PC-3 (cell line): ENCODE results near the gene ALKAL2. TPM values are rescaled to one million over a fixed set of nuclear protein-coding genes. Genes with fewer than 3 reads are reported as not detected.

Experiments
- ATAC-seq: fragments of 200-7000 bp; cut with Tn5 transposase; 2 replicates; pipeline ENCODE4 v1.9.1; 2020; ENCODE audit warnings: mild to moderate bottlenecking, moderate library complexity
- BruUV-seq: library from RNA; stranded (reverse); fragments of 400-500 nt; replicated peaks from 2 replicates; lab custom pipeline; 2021; lab: Mats Ljungman, UMichigan
- CTCF ChIA-PET: fragments of 300-600 bp; sonication (Branson Sonifier 250); formaldehyde crosslinking; loops from one replicate; lab custom pipeline; 2022; ENCODE audit warnings: antibody characterized with exemption; lab: Charles Lee
- POLR2A ChIA-PET: fragments of 300-600 bp; sonication (Branson Sonifier 250); formaldehyde crosslinking; loops from one replicate; lab custom pipeline; 2022; ENCODE audit warnings: antibody characterized with exemption; ENCODE audit not compliant: unreplicated experiment; lab: Charles Lee
- DNase-seq: peaks from one replicate; pipeline ENCODE4 v3.0.0-alpha.2; 2015
- H2AFZ ChIP-seq: fragments of 300-600 bp; sonication (generic); 2 replicates; pipeline ENCODE4 v1.6.0; 2016; ENCODE audit warnings: antibody characterized with exemption, low read length
- H3F3A ChIP-seq: fragments of 300-600 bp; sonication (generic); one replicate; pipeline ENCODE4 v1.6.0; 2017; ENCODE audit warnings: antibody characterized with exemption, low read length, control low read depth, mild to moderate bottlenecking; ENCODE audit not compliant: unreplicated experiment
- H3K27ac ChIP-seq: fragments of 300-600 bp; sonication (generic); 2 replicates; pipeline ENCODE4 v1.5.1; 2016; ENCODE audit warnings: mild to moderate bottlenecking, low read length
- H3K27me3 ChIP-seq: fragments of 300-600 bp; sonication (generic); 2 replicates; pipeline ENCODE4 v1.6.1; 2016; ENCODE audit warnings: low read length, mixed read lengths
- H3K36me3 ChIP-seq: fragments of 300-600 bp; sonication (generic); 2 replicates; pipeline ENCODE4 v1.6.1; 2016; ENCODE audit warnings: low read depth, mixed run types, low read length, mixed read lengths
- H3K4me1 ChIP-seq: fragments of 300-600 bp; sonication (generic); 2 replicates; pipeline ENCODE4 v1.5.1; 2016; ENCODE audit warnings: low read length; ENCODE audit not compliant: insufficient read depth
- H3K4me2 ChIP-seq: fragments of 300-600 bp; sonication (generic); 2 replicates; pipeline ENCODE4 v1.6.0; 2016; ENCODE audit warnings: low read length
- H3K4me3 ChIP-seq: fragments of 300-600 bp; sonication (generic); 2 replicates; pipeline ENCODE4 v1.5.1; 2016; ENCODE audit warnings: mild to moderate bottlenecking, low read length, mixed read lengths
- H3K79me2 ChIP-seq: fragments of 300-600 bp; sonication (generic); 2 replicates; pipeline ENCODE4 v1.6.1; 2017; ENCODE audit warnings: low read length, mixed read lengths
- H3K9ac ChIP-seq: fragments of 300-600 bp; sonication (generic); 2 replicates; pipeline ENCODE4 v1.6.0; 2016; ENCODE audit warnings: mild to moderate bottlenecking, low read length
- H3K9me2 ChIP-seq: fragments of 300-600 bp; sonication (generic); replicated peaks from 2 replicates; pipeline ENCODE4 v1.6.1; 2016; ENCODE audit warnings: mixed run types, low read length, mixed read lengths
- H3K9me3 ChIP-seq: fragments of 300-600 bp; sonication (generic); 2 replicates; pipeline ENCODE4 v1.6.1; 2016; ENCODE audit warnings: low read length, mixed read lengths
- H4K20me1 ChIP-seq: fragments of 300-600 bp; sonication (generic); 2 replicates; pipeline ENCODE4 v1.6.1; 2016; ENCODE audit warnings: low read length, mixed read lengths
- EZH2 ChIP-seq: fragments of 300-600 bp; sonication (generic); IDR thresholded peaks from one replicate; pipeline ENCODE4 v1.6.1; 2017; ENCODE audit warnings: antibody characterized with exemption, mild to moderate bottlenecking, low read length; ENCODE audit not compliant: unreplicated experiment
- EZH2phosphoT487 ChIP-seq: fragments of 300-600 bp; sonication (generic); IDR thresholded peaks from 2 replicates; pipeline ENCODE4 v1.6.1; 2018; ENCODE audit warnings: mild to moderate bottlenecking, antibody characterized with exemption, low read length, borderline replicate concordance
- intact Hi-C: fragments of 100-400 bp; cut with micrococcal nuclease; formaldehyde crosslinking; loops from 2 replicates; pipeline ENCODE4 v1.9.0; 2023
- total RNA-seq: library from RNA; depleted of rRNA; stranded (reverse); fragments of >200 nt; gene quantifications from 2 replicates; pipeline ENCODE4 v1.2.3, GENCODE V29; 2014
- TF ChIP-seq, protein P1 (sequence below): fragments of 300-600 bp; sonication (generic); conservative IDR thresholded peaks from 2 replicates; pipeline ENCODE4 v1.5.1; 2017; ENCODE audit warnings: antibody characterized with exemption, low read depth, mild to moderate bottlenecking, low read length

ALKAL2 gene
- total RNA-seq, 1 experiment from 2014 or later: not detected

DNA sequence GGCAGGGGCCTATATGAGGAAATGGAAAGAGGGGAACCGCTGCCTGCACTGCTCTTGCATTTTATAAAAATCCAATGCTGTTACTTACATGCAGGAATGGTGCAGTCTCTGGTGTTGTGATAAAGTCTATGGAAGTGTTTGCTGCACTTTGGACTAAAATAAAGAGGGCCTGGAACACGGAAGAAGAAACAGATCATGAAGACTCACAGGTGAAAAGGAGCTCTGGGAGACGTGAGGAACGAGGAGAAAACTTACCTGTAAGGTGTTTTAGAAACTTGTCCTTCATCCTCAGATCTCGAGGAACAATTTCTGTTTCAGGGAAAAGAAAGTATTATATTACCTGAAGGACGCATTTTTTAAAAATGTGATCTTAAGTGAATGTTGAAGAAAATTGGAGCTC lies 1.9 kb downstream of the ALKAL2 start:
- no peaks in the 10 kb centered on the region for H3K9me3 ChIP-seq
- no peaks in the 10 kb centered on the region; the same call in 1 of the 2 replicates for H4K20me1 ChIP-seq
- no peaks in the 10 kb centered on the region for H3F3A ChIP-seq
- H2AFZ ChIP-seq: no peak overlapping the region
- no peak for ATAC-seq
- peaks cover 29% of the 10 kb centered on the region for H3K4me1 ChIP-seq
- H3K79me2 ChIP-seq: no peaks in the 10 kb centered on the region
- no peaks in the 10 kb centered on the region for H3K9me2 ChIP-seq
- intact Hi-C loops: no loop called here
- POLR2A ChIA-PET: no interaction called here
- H3K27ac ChIP-seq: no peak overlapping the region
- no peak overlapping the region for H3K4me2 ChIP-seq
- no peak for DNase-seq
- peaks cover 14% of the 10 kb centered on the region; the same call in 1 of the 2 replicates for H3K36me3 ChIP-seq
- peaks cover 13% of the 10 kb centered on the region for H3K27me3 ChIP-seq
- TF ChIP-seq EZH2 (no peak), EZH2phosphoT487 (no peak)
- TF ChIP-seq, protein P1, sequence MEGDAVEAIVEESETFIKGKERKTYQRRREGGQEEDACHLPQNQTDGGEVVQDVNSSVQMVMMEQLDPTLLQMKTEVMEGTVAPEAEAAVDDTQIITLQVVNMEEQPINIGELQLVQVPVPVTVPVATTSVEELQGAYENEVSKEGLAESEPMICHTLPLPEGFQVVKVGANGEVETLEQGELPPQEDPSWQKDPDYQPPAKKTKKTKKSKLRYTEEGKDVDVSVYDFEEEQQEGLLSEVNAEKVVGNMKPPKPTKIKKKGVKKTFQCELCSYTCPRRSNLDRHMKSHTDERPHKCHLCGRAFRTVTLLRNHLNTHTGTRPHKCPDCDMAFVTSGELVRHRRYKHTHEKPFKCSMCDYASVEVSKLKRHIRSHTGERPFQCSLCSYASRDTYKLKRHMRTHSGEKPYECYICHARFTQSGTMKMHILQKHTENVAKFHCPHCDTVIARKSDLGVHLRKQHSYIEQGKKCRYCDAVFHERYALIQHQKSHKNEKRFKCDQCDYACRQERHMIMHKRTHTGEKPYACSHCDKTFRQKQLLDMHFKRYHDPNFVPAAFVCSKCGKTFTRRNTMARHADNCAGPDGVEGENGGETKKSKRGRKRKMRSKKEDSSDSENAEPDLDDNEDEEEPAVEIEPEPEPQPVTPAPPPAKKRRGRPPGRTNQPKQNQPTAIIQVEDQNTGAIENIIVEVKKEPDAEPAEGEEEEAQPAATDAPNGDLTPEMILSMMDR: no peak
- BruUV-seq: no TSS peak
- H3K9ac ChIP-seq: no peak overlapping the region
- no peak overlapping the region for H3K4me3 ChIP-seq
- CTCF ChIA-PET: no interaction called here

DNA sequence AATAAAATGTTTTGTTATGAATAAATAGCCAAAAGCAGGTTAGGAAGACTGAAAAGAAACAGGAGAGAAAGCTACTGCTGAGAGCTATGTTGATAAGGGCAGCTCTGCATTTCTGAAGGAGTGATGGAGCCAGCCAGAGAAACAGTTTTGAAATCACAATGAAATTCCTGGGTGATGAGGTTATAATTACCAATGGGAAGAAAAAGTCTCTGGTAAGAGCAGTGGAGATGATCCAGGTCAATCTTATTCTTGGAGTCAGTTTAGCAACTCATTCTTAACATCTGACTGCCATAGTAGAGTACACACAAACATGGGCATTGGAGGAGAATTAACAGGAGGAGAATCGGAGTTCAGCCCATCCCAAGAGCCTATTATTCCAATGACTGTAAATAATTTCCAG lies 2.4 kb downstream of the ALKAL2 start:
- Histone ChIP-seq H3F3A (no peaks in the 10 kb centered on the region), H3K36me3 (peaks cover 19% of the 10 kb centered on the region), H3K79me2 (no peaks in the 10 kb centered on the region), H3K9ac (no peak overlapping the region), H3K9me2 (no peaks in the 10 kb centered on the region), H2AFZ (no peak overlapping the region), H3K9me3 (no peaks in the 10 kb centered on the region), H3K4me2 (no peak overlapping the region), H3K4me1 (peaks cover 29% of the 10 kb centered on the region), H3K27ac (no peak overlapping the region), H3K27me3 (peaks cover 13% of the 10 kb centered on the region), H3K4me3 (no peak overlapping the region), H4K20me1 (no peaks in the 10 kb centered on the region; the same call in 1 of the 2 replicates)
- ChIA-PET POLR2A (no interaction called here), CTCF (no interaction called here)
- ATAC-seq (no peak), DNase-seq (peak; percentile 25)
- TF ChIP-seq, protein P1: no peak
- TF ChIP-seq EZH2phosphoT487 (no peak), EZH2 (no peak)
- BruUV-seq: no TSS peak
- intact Hi-C loops: no loop called here

DNA sequence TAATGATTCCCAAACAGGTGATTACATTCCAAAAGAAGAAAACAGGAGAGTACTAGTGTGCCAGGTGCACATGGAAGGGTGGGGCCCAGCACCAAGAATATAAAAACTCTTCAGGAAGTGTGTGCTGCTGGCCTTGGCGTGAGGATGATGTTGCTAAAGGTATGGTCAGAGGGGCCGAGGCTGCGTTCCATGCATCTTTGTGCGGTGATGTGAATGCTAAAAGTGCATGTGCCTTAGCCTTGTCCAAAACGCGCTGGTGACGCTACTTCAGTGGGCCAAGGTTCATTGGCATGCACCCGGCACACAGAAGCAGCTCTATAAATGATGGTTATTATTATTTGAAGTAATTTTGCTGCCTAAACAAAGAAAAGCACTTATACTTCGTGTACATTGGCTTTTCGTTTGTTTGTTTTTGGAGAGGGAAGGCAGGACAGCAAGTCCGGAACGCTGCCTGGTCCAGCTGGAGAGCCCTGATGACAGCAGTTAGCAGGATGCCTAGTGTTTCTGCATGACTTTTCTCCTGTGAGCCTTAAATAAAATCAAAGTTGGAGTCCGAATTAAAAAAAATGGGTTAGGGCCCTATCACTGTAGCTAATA lies 2.9 kb downstream of the ALKAL2 start:
- Histone ChIP-seq H3K9me3 (no peaks in the 10 kb centered on the region), H3K4me1 (peaks cover 29% of the 10 kb centered on the region), H3K27ac (no peak overlapping the region), H3K9me2 (no peaks in the 10 kb centered on the region), H3K4me3 (no peak overlapping the region), H3K79me2 (no peaks in the 10 kb centered on the region), H3K27me3 (peaks cover 13% of the 10 kb centered on the region), H4K20me1 (no peaks in the 10 kb centered on the region; the same call in 1 of the 2 replicates), H2AFZ (no peak overlapping the region), H3K36me3 (peaks cover 23% of the 10 kb centered on the region), H3K4me2 (peak overlapping the region; percentile 1; the same call in 1 of the 2 replicates), H3K9ac (no peak overlapping the region), H3F3A (no peaks in the 10 kb centered on the region)
- ATAC-seq: peak; percentile 50
- intact Hi-C loops: no loop called here
- BruUV-seq: no TSS peak
- no peak for TF ChIP-seq EZH2phosphoT487
- TF ChIP-seq EZH2: no peak
- TF ChIP-seq, protein P1: no peak
- CTCF ChIA-PET: no interaction called here
- POLR2A ChIA-PET: no interaction called here
- DNase-seq: peak; percentile 64
